ENCODE results near the gene MAD2L2.

Gene MAD2L2

GRCh38 chr1:11701981-11702803 lies 21.2 kb upstream of the MAD2L2 start:
- Histone ChIP-seq H3K27me3 (ENCODE audit: low read depth, low read length) (no peaks in the 10 kb centered on the region), H3K79me2 (ENCODE audit: low read length) (no peaks in the 10 kb centered on the region), H3K4me1 (ENCODE audit: low read length) (no peaks in the 10 kb centered on the region), H4K20me1 (ENCODE audit: insufficient read depth, low read length) (no peaks in the 10 kb centered on the region), H3K36me3 (replicated peaks; ENCODE audit: low read depth, low read length) (no peaks in the 10 kb centered on the region), H3K4me2 (ENCODE audit: low read length) (no peak overlapping the region), H3K27ac (ENCODE audit: low read length) (no peak overlapping the region), H3K9ac (ENCODE audit: low read length) (no peak overlapping the region), H3K9me3 (ENCODE audit: insufficient read depth, low read length) (no peaks in the 10 kb centered on the region), H3K4me3 (ENCODE audit: low read length) (no peak overlapping the region), H2AFZ (ENCODE audit: low read depth, low read length) (no peak overlapping the region)
- TF ChIP-seq EZH2phosphoT487 (IDR thresholded peaks at IDR 0.05; ENCODE audit: low read depth): no peak
- TF ChIP-seq CTCF (IDR thresholded peaks at IDR 0.05; ENCODE audit: low read depth, low read length): no peak

DNA sequence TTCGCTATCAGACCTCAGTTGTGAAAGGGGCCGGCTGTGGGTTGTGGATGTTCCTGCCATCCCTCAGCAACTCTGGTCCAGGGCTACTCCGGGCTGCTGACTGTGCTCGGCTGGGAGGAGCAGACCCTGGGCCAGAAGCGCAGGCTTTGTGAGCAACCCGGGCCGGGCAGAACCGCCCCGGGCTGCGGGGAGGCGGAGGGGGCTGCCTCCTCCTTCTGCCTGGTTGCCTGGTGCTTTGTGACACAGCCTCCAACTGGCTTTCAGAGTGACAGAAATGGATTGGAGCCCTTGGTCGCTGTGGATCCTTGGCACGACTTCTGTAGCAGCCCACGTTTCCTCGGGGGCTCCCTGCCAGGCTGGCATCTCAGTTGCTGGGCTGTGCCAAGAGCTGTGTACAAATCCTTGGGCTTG lies 20.6 kb upstream of the MAD2L2 start:
- H3K36me3 ChIP-seq (replicated peaks; ENCODE audit: low read depth, low read length): no peaks in the 10 kb centered on the region
- H3K4me3 ChIP-seq (ENCODE audit: low read length): no peak overlapping the region
- H3K9ac ChIP-seq (ENCODE audit: low read length): no peak overlapping the region
- H3K4me1 ChIP-seq (ENCODE audit: low read length): no peaks in the 10 kb centered on the region
- H3K9me3 ChIP-seq (ENCODE audit: insufficient read depth, low read length): no peaks in the 10 kb centered on the region
- no peak overlapping the region for H3K27ac ChIP-seq (ENCODE audit: low read length)
- H3K27me3 ChIP-seq (ENCODE audit: low read depth, low read length): no peaks in the 10 kb centered on the region
- H2AFZ ChIP-seq (ENCODE audit: low read depth, low read length): no peak overlapping the region
- H3K79me2 ChIP-seq (ENCODE audit: low read length): no peaks in the 10 kb centered on the region
- H3K4me2 ChIP-seq (ENCODE audit: low read length): no peak overlapping the region
- TF ChIP-seq CTCF (IDR thresholded peaks at IDR 0.05; ENCODE audit: low read depth, low read length) (no peak), EZH2phosphoT487 (IDR thresholded peaks at IDR 0.05; ENCODE audit: low read depth) (no peak)
- H4K20me1 ChIP-seq (ENCODE audit: insufficient read depth, low read length): no peaks in the 10 kb centered on the region

GRCh38 chr1:11700601-11701467 lies 19.9 kb upstream of the MAD2L2 start:
- Histone ChIP-seq H3K36me3 (replicated peaks; ENCODE audit: low read depth, low read length) (no peaks in the 10 kb centered on the region), H3K4me1 (ENCODE audit: low read length) (no peaks in the 10 kb centered on the region), H3K9ac (ENCODE audit: low read length) (no peak overlapping the region), H2AFZ (ENCODE audit: low read depth, low read length) (no peak overlapping the region), H4K20me1 (ENCODE audit: insufficient read depth, low read length) (no peaks in the 10 kb centered on the region), H3K4me3 (ENCODE audit: low read length) (no peak overlapping the region), H3K79me2 (ENCODE audit: low read length) (no peaks in the 10 kb centered on the region), H3K27me3 (ENCODE audit: low read depth, low read length) (no peaks in the 10 kb centered on the region), H3K9me3 (ENCODE audit: insufficient read depth, low read length) (no peaks in the 10 kb centered on the region), H3K4me2 (ENCODE audit: low read length) (no peak overlapping the region), H3K27ac (ENCODE audit: low read length) (no peak overlapping the region)
- TF ChIP-seq EZH2phosphoT487 (IDR thresholded peaks at IDR 0.05; ENCODE audit: low read depth) (no peak), CTCF (IDR thresholded peaks at IDR 0.05; ENCODE audit: low read depth, low read length) (no peak)

DNA sequence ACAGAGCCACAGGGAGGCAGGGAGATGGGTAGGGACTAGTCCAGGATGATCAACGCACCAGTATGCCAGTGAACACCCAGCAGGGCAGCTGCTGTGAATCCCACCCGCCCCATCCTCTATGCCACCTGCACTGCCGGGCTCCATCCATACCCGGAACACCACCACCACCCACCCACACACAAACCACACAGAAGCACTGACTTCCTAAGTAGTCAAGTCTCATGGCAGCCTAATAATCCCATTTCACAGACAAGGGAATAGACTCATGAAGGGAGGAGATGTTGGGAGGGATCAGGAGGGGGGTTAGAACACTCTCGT lies 16.9 kb upstream of the MAD2L2 start:
- no peak overlapping the region for H3K9ac ChIP-seq (ENCODE audit: low read length)
- H3K4me2 ChIP-seq (ENCODE audit: low read length): no peak overlapping the region
- no peak overlapping the region for H3K27ac ChIP-seq (ENCODE audit: low read length)
- H3K4me1 ChIP-seq (ENCODE audit: low read length): no peaks in the 10 kb centered on the region
- no peak for TF ChIP-seq EZH2phosphoT487 (IDR thresholded peaks at IDR 0.05; ENCODE audit: low read depth)
- TF ChIP-seq CTCF (IDR thresholded peaks at IDR 0.05; ENCODE audit: low read depth, low read length): no peak
- no peaks in the 10 kb centered on the region for H3K27me3 ChIP-seq (ENCODE audit: low read depth, low read length)
- no peaks in the 10 kb centered on the region for H3K9me3 ChIP-seq (ENCODE audit: insufficient read depth, low read length)
- H4K20me1 ChIP-seq (ENCODE audit: insufficient read depth, low read length): no peaks in the 10 kb centered on the region
- H2AFZ ChIP-seq (ENCODE audit: low read depth, low read length): no peak overlapping the region
- H3K36me3 ChIP-seq (replicated peaks; ENCODE audit: low read depth, low read length): no peaks in the 10 kb centered on the region
- no peak overlapping the region for H3K4me3 ChIP-seq (ENCODE audit: low read length)
- no peaks in the 10 kb centered on the region for H3K79me2 ChIP-seq (ENCODE audit: low read length)

Measured in OCI-LY3 (cell line).